ENCODE results near the gene RASEF. TPM values are rescaled to one million over a fixed set of nuclear protein-coding genes. Genes with fewer than 3 reads are reported as not detected.
A peak's percentile ranks its signal among the peaks of the same experiment; 100 is the strongest.

Gene RASEF
- total RNA-seq (2014; rRNA removed) (12.3 and 14.7 TPM in 2 replicates), Bru-seq, nascent RNA (percentile 56 among the genes with signal in this experiment), BruChase-seq, experiment 1, labeled RNA remaining after a 6-hour chase (percentile 55 among the genes with signal in this experiment), BruChase-seq, experiment 2, labeled RNA remaining after a 2-hour chase (percentile 55 among the genes with signal in this experiment)
- long read RNA-seq, full-length matches to known transcripts = 13 of 16 reads
- long read RNA-seq, partial matches to known transcripts = 2 of 16 reads
- long read RNA-seq, other reads (novel, unspliced or antisense) = 1 of 16 reads

DNA sequence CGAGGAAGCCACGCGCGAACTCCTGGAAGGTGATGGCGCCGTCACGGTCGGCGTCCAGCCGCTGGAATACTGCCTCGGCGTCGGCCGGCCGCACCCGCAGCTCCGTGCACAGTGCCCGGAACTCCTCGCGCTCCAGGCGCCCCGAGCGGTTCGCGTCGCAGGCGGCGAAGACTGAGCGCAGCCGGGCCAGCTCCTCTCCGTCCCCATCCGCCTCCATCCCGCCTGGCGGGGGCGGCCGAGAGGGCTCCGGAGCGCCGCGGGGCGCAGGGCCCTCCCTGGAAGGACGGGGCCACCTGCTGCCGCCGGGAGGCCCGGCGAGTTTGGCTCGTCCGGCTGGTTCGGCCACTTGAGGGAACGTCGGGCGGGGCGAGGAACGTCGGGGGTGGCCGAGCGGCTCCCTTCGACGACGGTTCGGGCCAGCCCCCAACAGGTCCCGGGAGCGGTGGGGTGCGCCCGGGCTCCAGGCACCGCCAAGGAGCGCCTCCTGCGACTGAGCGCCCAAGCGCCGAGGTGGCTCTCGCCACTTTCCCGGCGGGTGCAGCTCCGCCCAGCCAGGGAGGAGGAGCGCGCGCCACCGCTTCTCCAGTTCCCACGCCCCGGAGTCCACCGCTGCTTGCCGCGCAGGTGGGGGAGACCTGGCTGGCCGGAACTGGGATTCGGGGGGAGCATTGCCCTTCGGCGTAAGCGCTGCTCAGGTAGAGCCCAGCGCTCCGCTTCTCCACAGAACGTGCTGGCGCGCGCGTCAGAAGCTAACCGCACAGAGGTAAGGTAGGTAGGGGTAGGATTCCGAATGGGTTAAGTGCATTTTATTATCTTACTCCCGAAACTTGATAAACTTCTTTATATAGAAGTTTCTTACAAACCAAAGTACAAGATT, at the start of gene RASEF:
RASEF (minus strand) TSS at position 492 of the 877 bp plus-strand sequence; CDS start at position 217, 275 bp downstream.
- BruUV-seq (replicated peaks) = no TSS peak
- POLR2A ChIA-PET (ENCODE audit: unreplicated experiment) = interaction anchor here (0.7 kb wide), 1 partner anchor 35 kb away, joined by 3 read pairs; no protein-coding TSS in a partner anchor
- Histone ChIP-seq H3K4me3 (ENCODE audit: low read length) (peak within 1 kb of the TSS; percentile 72), H3F3A (ENCODE audit: low read length, unreplicated experiment) (no peaks in the 10 kb centered on the region), H4K20me1 (ENCODE audit: low read length) (no peaks in the 10 kb centered on the region), H3K4me2 (ENCODE audit: low read length) (peak within 1 kb of the TSS; percentile 86), H3K4me1 (ENCODE audit: insufficient read depth, low read length) (peaks cover 39% of the 10 kb centered on the region), H3K9ac (ENCODE audit: low read length) (peak within 1 kb of the TSS; percentile 81), H3K9me3 (ENCODE audit: low read length) (no peaks in the 10 kb centered on the region), H3K9me2 (replicated peaks; ENCODE audit: low read length) (no peaks in the 10 kb centered on the region), H3K27me3 (ENCODE audit: low read length) (no peaks in the 10 kb centered on the region), H3K27ac (ENCODE audit: low read length) (peak within 1 kb of the TSS; percentile 60), H3K36me3 (ENCODE audit: low read depth, low read length) (no peaks in the 10 kb centered on the region), H3K79me2 (ENCODE audit: low read length) (peaks cover 31% of the 10 kb centered on the region), H2AFZ (ENCODE audit: low read length) (peak within 1 kb of the TSS; percentile 77)
- intact Hi-C loops (cut with micrococcal nuclease) = loop anchor here (10.0 kb wide), 1 partner anchor 68 kb away; no protein-coding TSS in a partner anchor
- CTCF ChIA-PET = no interaction called here
- peak; percentile 71 for DNase-seq
- TF ChIP-seq, protein P1, sequence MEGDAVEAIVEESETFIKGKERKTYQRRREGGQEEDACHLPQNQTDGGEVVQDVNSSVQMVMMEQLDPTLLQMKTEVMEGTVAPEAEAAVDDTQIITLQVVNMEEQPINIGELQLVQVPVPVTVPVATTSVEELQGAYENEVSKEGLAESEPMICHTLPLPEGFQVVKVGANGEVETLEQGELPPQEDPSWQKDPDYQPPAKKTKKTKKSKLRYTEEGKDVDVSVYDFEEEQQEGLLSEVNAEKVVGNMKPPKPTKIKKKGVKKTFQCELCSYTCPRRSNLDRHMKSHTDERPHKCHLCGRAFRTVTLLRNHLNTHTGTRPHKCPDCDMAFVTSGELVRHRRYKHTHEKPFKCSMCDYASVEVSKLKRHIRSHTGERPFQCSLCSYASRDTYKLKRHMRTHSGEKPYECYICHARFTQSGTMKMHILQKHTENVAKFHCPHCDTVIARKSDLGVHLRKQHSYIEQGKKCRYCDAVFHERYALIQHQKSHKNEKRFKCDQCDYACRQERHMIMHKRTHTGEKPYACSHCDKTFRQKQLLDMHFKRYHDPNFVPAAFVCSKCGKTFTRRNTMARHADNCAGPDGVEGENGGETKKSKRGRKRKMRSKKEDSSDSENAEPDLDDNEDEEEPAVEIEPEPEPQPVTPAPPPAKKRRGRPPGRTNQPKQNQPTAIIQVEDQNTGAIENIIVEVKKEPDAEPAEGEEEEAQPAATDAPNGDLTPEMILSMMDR (conservative IDR thresholded peaks at IDR 0.05; ENCODE audit: low read depth, low read length) = 0 out of 2 replicates have a peak, but pooled peaks have one; percentile 14
- TF ChIP-seq EZH2phosphoT487 (IDR thresholded peaks at IDR 0.05; ENCODE audit: borderline replicate concordance, low read length) (no peak), EZH2 (IDR thresholded peaks at IDR 0.05; ENCODE audit: low read length, unreplicated experiment) (no peak)
- peak; percentile 54 for ATAC-seq

DNA sequence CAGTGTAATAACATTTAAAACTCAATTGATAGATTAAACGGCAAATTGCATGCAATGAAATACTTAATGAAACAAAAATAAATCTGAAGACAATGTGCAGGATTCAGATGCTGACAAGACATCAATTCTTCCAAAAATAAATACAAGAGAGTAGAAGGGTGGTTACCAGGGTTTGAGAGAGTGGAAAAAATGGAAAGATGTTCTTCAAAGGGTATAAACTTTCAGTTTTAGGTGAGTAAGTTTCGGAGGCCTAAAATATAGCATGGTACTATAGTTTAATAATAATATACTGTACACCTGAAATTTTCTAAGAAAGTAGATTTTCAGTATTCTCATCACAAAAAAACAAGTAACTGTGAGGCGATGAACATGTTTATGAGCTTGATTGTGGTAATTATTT, 48.2 kb upstream of the RASEF start:
- Histone ChIP-seq H4K20me1 (ENCODE audit: low read length) (no peaks in the 10 kb centered on the region), H3K9me3 (ENCODE audit: low read length) (no peaks in the 10 kb centered on the region), H3K9ac (ENCODE audit: low read length) (no peak overlapping the region), H2AFZ (ENCODE audit: low read length) (no peak overlapping the region), H3F3A (ENCODE audit: low read length, unreplicated experiment) (no peaks in the 10 kb centered on the region), H3K9me2 (replicated peaks; ENCODE audit: low read length) (no peaks in the 10 kb centered on the region), H3K4me3 (ENCODE audit: low read length) (no peak overlapping the region), H3K4me1 (ENCODE audit: insufficient read depth, low read length) (no peaks in the 10 kb centered on the region), H3K27ac (ENCODE audit: low read length) (no peak overlapping the region), H3K36me3 (ENCODE audit: low read depth, low read length) (no peaks in the 10 kb centered on the region), H3K27me3 (ENCODE audit: low read length) (no peaks in the 10 kb centered on the region), H3K4me2 (ENCODE audit: low read length) (no peak overlapping the region), H3K79me2 (ENCODE audit: low read length) (no peaks in the 10 kb centered on the region)
- DNase-seq (no peak), ATAC-seq (no peak)
- BruUV-seq (replicated peaks) = no TSS peak
- TF ChIP-seq EZH2phosphoT487 (IDR thresholded peaks at IDR 0.05; ENCODE audit: borderline replicate concordance, low read length) (no peak), EZH2 (IDR thresholded peaks at IDR 0.05; ENCODE audit: low read length, unreplicated experiment) (no peak)
- TF ChIP-seq, protein P1 (conservative IDR thresholded peaks at IDR 0.05; ENCODE audit: low read depth, low read length) = no peak
- CTCF ChIA-PET = no interaction called here
- intact Hi-C loops (cut with micrococcal nuclease) = no loop called here
- POLR2A ChIA-PET (ENCODE audit: unreplicated experiment) = no interaction called here
